ENCODE measurements around the gene UBE2D2.

UBE2D2 gene

GRCh38 chr5:139676951-139677735, 116.0 kb downstream of the UBE2D2 start:
- no peak for DNase-seq

All from inflammatory macrophage treated with lipopolysaccharide for 1 hour (primary cell).